Measurements from ENCODE around the gene SKAP1. TPM values are rescaled to one million over a fixed set of nuclear protein-coding genes. Genes with fewer than 3 reads are reported as not detected.

Gene SKAP1
- polyA plus RNA-seq, 1 of the 3 experiments (the other 2 are of a cell fraction), result not detected

- H3K9me3 ChIP-seq, result no peaks in the 10 kb centered on the region
- H3K4me1 ChIP-seq (ENCODE audit: control insufficient read depth in 1 of 2, insufficient read depth in 2 of 2, low read depth in 1 of 2, low read length in 1 of 2), result no peaks in the 10 kb centered on the region
- H3K9me2 ChIP-seq, result no peaks in the 10 kb centered on the region
- no peaks in the 10 kb centered on the region for H3F3A ChIP-seq (replicated peaks; ENCODE audit: insufficient read depth)
- no peak overlapping the region for H3K4me3 ChIP-seq (ENCODE audit: low read depth in 2 of 2, low read length in 1 of 2)
- no peak overlapping the region for H2AFZ ChIP-seq (ENCODE audit: low read depth)
- peaks cover 61% of the 10 kb centered on the region for H3K27me3 ChIP-seq (ENCODE audit: insufficient read depth)
- no peak for DNase-seq
- no peaks in the 10 kb centered on the region for H4K20me1 ChIP-seq (ENCODE audit: insufficient read depth)
- POLR2A ChIA-PET, result no interaction called here
- no peaks in the 10 kb centered on the region for H3K36me3 ChIP-seq (replicated peaks in 1 of 2; ENCODE audit: control insufficient read depth in 1 of 2, insufficient read depth in 2 of 2, low read length in 1 of 2)
- H3K79me2 ChIP-seq (ENCODE audit: insufficient read depth), result no peaks in the 10 kb centered on the region
- no peak overlapping the region for H3K4me2 ChIP-seq
- TF ChIP-seq SMC3 (IDR thresholded peaks at IDR 0.05; ENCODE audit: low read depth, low read length) (no peak), RAD21 (IDR thresholded peaks at IDR 0.05; ENCODE audit: low read length) (no peak), CTCF (IDR thresholded peaks at IDR 0.05) (no peak), POLR2AphosphoS5 (IDR thresholded peaks at IDR 0.05; ENCODE audit: low read depth, low read length) (no peak), PBX3 (IDR thresholded peaks at IDR 0.05) (no peak), EP300 (IDR thresholded peaks at IDR 0.05; ENCODE audit: borderline replicate concordance in 1 of 2, low read depth in 1 of 2, low read length in 1 of 2) (no peak), SIN3A (IDR thresholded peaks at IDR 0.05; ENCODE audit: borderline replicate concordance, low read depth, low read length) (no peak), IRF3 (IDR thresholded peaks at IDR 0.05; ENCODE audit: low read depth, low read length) (no peak), CHD2 (IDR thresholded peaks at IDR 0.05; ENCODE audit: low read length, partially characterized antibody) (no peak), REST (IDR thresholded peaks at IDR 0.05; ENCODE audit: low read depth, low read length) (no peak), MAX (IDR thresholded peaks at IDR 0.05; ENCODE audit: low read depth) (no peak), MXI1 (IDR thresholded peaks at IDR 0.05; ENCODE audit: low read depth, low read length) (no peak)
- CTCF ChIA-PET, result no interaction called here
- H3K9ac ChIP-seq, result no peak overlapping the region
- WGBS (ENCODE audit: low lambda C conversion rate), result 6% methylated on average over 2 of the region's 2 CpGs
- no peak overlapping the region for H3K27ac ChIP-seq (ENCODE audit: low read depth in 2 of 2, low read length in 1 of 2)
Measured at GRCh38 chr17:48314716-48315115, 115.3 kb downstream of the SKAP1 start.

Data from SK-N-SH (cell line).